K562 (cell line): ENCODE results near the gene GART. TPM values are rescaled to one million over a fixed set of nuclear protein-coding genes. Genes with fewer than 3 reads are reported as not detected.

Experiments
- ATF4 ChIP-seq: fragments of 450-650 bp; formaldehyde crosslinking; IDR thresholded peaks from 2 replicates; pipeline ENCODE4 v1.4.0; 2022; ENCODE audit warnings: mild to moderate bottlenecking, moderate library complexity
- BMI1 ChIP-seq: fragments of 150-350 bp; IDR thresholded peaks from 2 replicates; pipeline ENCODE4 v1.6.1; 2014; ENCODE audit warnings: low read length
- BRD9 ChIP-seq: fragments of 450-650 bp; IDR thresholded peaks from 2 replicates; pipeline ENCODE4 v1.6.1; 2018; ENCODE audit warnings: low read depth; ENCODE audit not compliant: partially characterized antibody
- CAMTA2 ChIP-seq: fragments of 250-450 bp; sonication (Bioruptor Pico); conservative IDR thresholded peaks from 2 replicates; pipeline ENCODE4 v1.5.1; 2022
- E2F3 ChIP-seq: fragments of 250-450 bp; sonication (Bioruptor Pico); IDR thresholded peaks from 2 replicates; pipeline ENCODE4 v1.4.0; 2020; ENCODE audit warnings: mild to moderate bottlenecking
- GTF2E2 ChIP-seq: fragments of 200-800 bp; sonication (Bioruptor generic); IDR thresholded peaks from 2 replicates; pipeline ENCODE4 v1.6.1; 2016; ENCODE audit warnings: missing genetic modification characterization, missing compliant biosample characterization
- MCM7 ChIP-seq, 2 experiments: fragments of 450-650 bp; IDR thresholded peaks; 2 replicates each; pipeline ENCODE4 v1.6.1; 2016 to 2018
- MIER1 ChIP-seq: fragments of 450-650 bp; IDR thresholded peaks from 2 replicates; pipeline ENCODE4 v1.6.1; 2016; ENCODE audit warnings: antibody characterized with exemption, mild to moderate bottlenecking, low read depth
- MTA1 ChIP-seq: fragments of 450-650 bp; IDR thresholded peaks from 2 replicates; pipeline ENCODE4 v1.6.1; 2017; ENCODE audit warnings: borderline replicate concordance
- RBFOX2 ChIP-seq: fragments of 200-400 bp; formaldehyde crosslinking; IDR thresholded peaks from 2 replicates; pipeline ENCODE4 v1.6.1; 2017; ENCODE audit warnings: low read depth, mild to moderate bottlenecking, low read length, moderate library complexity
- RNF219 ChIP-seq: fragments of 250-450 bp; sonication (Bioruptor Pico); IDR thresholded peaks from 2 replicates; pipeline ENCODE4 v1.5.0; 2022; ENCODE audit warnings: mild to moderate bottlenecking
- STAT5A ChIP-seq: IDR thresholded peaks from 2 replicates; pipeline ENCODE4 v1.6.1; 2012; ENCODE audit warnings: low read length, inconsistent platforms, borderline replicate concordance
- STAT5B ChIP-seq: fragments of 250-450 bp; sonication (Bioruptor Pico); IDR thresholded peaks from 2 replicates; pipeline ENCODE4 v1.8.0; 2021; ENCODE audit warnings: mild to moderate bottlenecking, inconsistent platforms
- WHSC1 ChIP-seq: IDR thresholded peaks from one replicate; pipeline ENCODE4 v1.6.1; 2012; ENCODE audit warnings: low read length, control low read depth, inconsistent platforms
- ZBTB43 ChIP-seq: sonication (generic); formaldehyde crosslinking; IDR thresholded peaks from 2 replicates; pipeline ENCODE4 v1.8.0; 2023; ENCODE audit warnings: mild to moderate bottlenecking, missing genetic modification reagents
- ZNF277 ChIP-seq: fragments of 250-450 bp; sonication (Bioruptor Pico); IDR thresholded peaks from 2 replicates; pipeline ENCODE4 v1.8.0; 2022; ENCODE audit warnings: inconsistent platforms, mild to moderate bottlenecking, moderate library complexity, borderline replicate concordance
- ZNF398 ChIP-seq: fragments of 250-450 bp; sonication (Bioruptor Pico); IDR thresholded peaks from 2 replicates; pipeline ENCODE4 v1.8.0; 2021; ENCODE audit warnings: moderate library complexity, mild to moderate bottlenecking, inconsistent platforms
- ZNF511 ChIP-seq: sonication (generic); formaldehyde crosslinking; IDR thresholded peaks from 2 replicates; pipeline ENCODE4 v1.8.0; 2022; ENCODE audit warnings: mild to moderate bottlenecking, missing genetic modification reagents
- ZNF644 ChIP-seq: fragments of 200-800 bp; sonication (Bioruptor generic); IDR thresholded peaks from 2 replicates; pipeline ENCODE4 v1.6.1; 2016; ENCODE audit warnings: low read depth, missing genetic modification characterization, missing compliant biosample characterization
- ZNF707 ChIP-seq: fragments of 250-450 bp; sonication (Bioruptor Pico); conservative IDR thresholded peaks from 2 replicates; pipeline ENCODE4 v1.8.0; 2022; ENCODE audit warnings: inconsistent platforms, mild to moderate bottlenecking, moderate library complexity
- ZNF780A ChIP-seq: fragments of 250-450 bp; sonication (Bioruptor Pico); IDR thresholded peaks from 2 replicates; pipeline ENCODE4 v1.5.0; 2021; ENCODE audit warnings: mild to moderate bottlenecking
- polyA plus RNA-seq, 8 experiments: library from polyadenylated mRNA; depleted of rRNA in 4 of 8; stranded (reverse) in 5 of 8; unstranded in 3 of 8; fragments of >200 nt; fragmentation: Nextera tagmentation in 2 of 8; fragmentation: Illumina TruSeq in 1 of 8; extraction: Ambion mirVana in 2 of 8; extraction: Trizol in 1 of 8; gene quantifications; 2 replicates each; pipeline versions ENCODE4 v1.2.1 to v1.2.3, GENCODE V29; 2011 to 2014; ENCODE audit warnings: inconsistent platforms in 1 of 8, missing spikeins in 1 of 8
- total RNA-seq, 7 experiments: library from RNA; depleted of rRNA in 6 of 7; stranded (reverse); fragments of >200 nt in 6 of 7; fragmentation: Illumina TruSeq in 2 of 7; extraction: Trizol in 2 of 7; gene quantifications; 2 replicates each; pipeline versions ENCODE4 v1.2.1 to v1.2.3, GENCODE V29; 2011 to 2021; ENCODE audit warnings: low replicate concordance in 1 of 7

GART gene
- total and polyA plus RNA-seq, 9 of the 15 experiments (the other 6 are each of a cell fraction or from before 2014, with no cell fraction given), result 141 to 429 (median 349) TPM

- TF ChIP-seq ZBTB43 (CRISPR knock-in tag), result no peak
- TF ChIP-seq ZNF644 (tag), result no peak
- peak; percentile 94 for TF ChIP-seq RBFOX2
- TF ChIP-seq STAT5B (CRISPR knock-in tag), result no peak
- no peak; the same call in 1 of the 2 replicates for TF ChIP-seq MIER1
- peak; percentile 55 for TF ChIP-seq GTF2E2 (tag)
- no peak for TF ChIP-seq RNF219 (CRISPR knock-in tag)
- no peak for TF ChIP-seq MTA1
- no peak for TF ChIP-seq ZNF277
- TF ChIP-seq WHSC1, result no peak
- TF ChIP-seq ZNF511 (CRISPR knock-in tag), result no peak
- no peak for TF ChIP-seq ZNF707
- no peak for TF ChIP-seq MCM7 (IDR thresholded peaks at IDR 0.05)
- 0 out of 2 replicates have a peak, but pooled peaks have one; percentile 2 for TF ChIP-seq ATF4
- no peak for TF ChIP-seq BRD9
- no peak for TF ChIP-seq STAT5A
- no peak for TF ChIP-seq BMI1
- TF ChIP-seq E2F3 (CRISPR knock-in tag), result peak; percentile 94
- no peak for TF ChIP-seq CAMTA2
- TF ChIP-seq ZNF780A (CRISPR knock-in tag), result no peak
- no peak for TF ChIP-seq ZNF398 (CRISPR knock-in tag)
Observed at GRCh38 chr21:33588485-33589335, 46.8 kb upstream of the GART start, which contains the start of gene DONSON (continued).
